ACHN (cell line): Measurements from ENCODE around the gene ANXA8.
"Not testable (repeated sequence)": the region's sequence is repeated elsewhere in the genome, so short reads cannot be mapped to it uniquely, and the experiment has no call there.

ENCODE experiments used
- DNase-seq: peaks from one replicate; pipeline ENCODE4 v3.0.0-alpha.2; 2015
- in situ Hi-C: cut with HindIII; loops from 2 replicates; pipeline ENCODE4 v1.10.0; 2017; ENCODE audit warnings: low sequenced_read_pairs, low pct_ligation_motif_present, low pct_unique_long_range_greater_than_20kb

The ANXA8 gene

GRCh38 chr10:47467957-47468356 lies 16.0 kb downstream of the ANXA8 start:
- DNase-seq, in situ Hi-C loops: not testable (repeated sequence)

DNA sequence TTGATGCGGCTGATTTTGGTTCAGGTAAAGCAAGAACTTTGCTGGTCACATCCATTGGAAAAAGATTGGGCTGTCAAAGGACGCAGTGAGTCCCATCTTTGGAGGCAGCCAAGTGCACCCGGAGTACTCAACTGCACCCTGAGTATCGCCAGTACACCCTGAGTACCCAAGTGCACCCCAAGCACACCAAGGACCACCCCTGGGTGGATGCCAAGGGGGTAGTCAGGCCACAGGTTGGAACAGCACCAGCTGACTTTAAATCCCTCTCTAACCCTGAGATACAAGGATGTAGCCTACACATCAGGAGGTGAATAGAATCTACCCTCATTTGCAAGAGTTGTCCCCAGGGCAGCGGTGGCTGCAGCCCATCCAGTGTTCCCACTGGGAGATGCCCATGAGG lies 16.5 kb downstream of the ANXA8 start:
- DNase-seq, in situ Hi-C loops: not testable (repeated sequence)

GRCh38 chr10:47465216-47465917 lies 18.5 kb downstream of the ANXA8 start:
- in situ Hi-C loops, DNase-seq: not testable (repeated sequence)

DNA sequence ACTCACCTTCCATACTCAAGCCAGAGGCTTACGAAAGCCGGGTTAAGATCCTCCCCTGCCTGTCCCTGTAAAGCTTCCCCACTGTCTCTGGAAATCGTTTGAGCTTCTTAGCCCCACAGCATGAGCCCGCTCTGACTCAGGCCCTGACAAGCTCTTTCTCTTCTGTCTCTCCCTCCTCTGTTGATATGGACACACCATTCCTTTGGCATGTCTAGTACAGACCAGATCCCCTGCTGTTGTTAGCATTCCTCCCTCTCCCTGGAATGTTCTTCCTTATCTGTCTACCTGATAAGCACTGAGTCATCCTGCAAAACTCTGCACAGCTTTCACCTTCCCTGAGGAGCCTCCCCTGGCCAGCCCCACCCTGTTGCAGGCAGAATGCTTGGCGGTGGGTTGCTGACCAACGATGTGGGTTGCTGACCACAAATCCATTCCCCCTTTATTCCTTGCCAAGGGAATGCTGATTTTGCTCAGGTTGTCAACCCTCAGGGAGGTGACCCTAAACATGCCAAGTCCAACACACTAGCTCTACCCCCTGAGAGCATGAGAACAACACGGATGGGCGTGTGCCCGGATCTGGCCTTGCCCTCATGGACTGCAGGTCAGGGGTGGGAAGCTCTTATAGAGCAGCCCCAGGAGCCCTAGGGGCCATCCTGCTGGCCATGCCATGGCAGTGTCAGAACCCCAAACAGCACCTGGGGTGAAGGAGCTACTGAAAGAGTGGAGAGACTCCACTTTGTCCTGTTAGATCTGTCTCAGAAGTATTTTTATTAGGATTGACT lies 21.1 kb downstream of the ANXA8 start:
- DNase-seq, in situ Hi-C loops: not testable (repeated sequence)

GRCh38 chr10:47461261-47461687 lies 22.6 kb downstream of the ANXA8 start:
- DNase-seq: peak; percentile 74
- in situ Hi-C loops: not testable (repeated sequence)

DNA sequence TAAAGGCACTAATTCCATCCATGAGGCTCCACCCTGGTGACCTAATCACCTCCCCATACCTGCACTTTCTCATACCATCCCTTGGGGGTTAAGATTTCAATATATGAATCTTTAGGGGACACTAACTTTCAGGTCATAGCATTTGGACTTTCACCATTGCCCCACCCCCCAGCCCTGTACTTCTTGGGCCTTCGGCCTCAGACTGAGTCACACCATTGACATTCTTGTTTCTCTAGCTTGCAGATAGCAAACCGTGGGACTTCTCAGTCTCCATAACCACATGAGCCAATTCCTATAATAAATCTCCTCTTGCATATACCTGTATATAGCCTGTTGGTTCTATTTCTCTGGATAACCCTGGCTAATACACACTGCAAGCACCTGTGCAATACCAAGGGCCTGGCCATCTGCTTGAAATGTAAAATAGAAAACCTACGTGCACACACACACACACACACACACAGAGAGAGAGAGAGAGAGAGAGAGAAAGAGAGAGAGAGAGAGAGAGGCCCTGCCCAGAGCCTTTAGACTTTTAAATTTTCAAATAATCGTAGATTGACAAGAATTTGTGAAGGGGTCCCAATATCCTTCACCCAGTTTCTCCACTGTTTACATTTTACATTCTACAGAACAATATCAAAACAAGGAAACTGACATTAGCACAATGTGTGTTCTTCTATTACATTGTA lies 25.3 kb downstream of the ANXA8 start:
- in situ Hi-C loops: no loop called here
- peak; percentile 54 for DNase-seq

DNA sequence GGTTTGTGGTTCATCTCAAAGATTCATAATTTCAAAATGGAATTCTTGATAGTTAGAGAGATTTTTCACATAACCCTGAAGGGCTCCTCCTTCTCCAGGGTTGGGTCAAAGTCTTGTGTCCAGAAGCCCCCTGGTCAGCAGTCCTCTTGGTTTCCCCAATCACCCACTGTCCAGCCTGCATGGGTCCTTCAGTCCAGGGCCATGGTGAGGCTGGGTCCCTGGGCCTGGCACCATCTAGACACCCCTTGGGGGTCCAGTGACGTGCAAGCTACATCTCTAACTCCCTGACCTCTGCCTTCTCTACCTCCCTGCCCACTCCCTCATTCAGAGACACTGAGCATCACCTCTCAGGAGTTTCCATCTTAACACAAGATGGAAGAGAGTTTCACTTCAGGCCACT lies 26.1 kb downstream of the ANXA8 start:
- DNase-seq: no peak
- in situ Hi-C loops: no loop called here

DNA sequence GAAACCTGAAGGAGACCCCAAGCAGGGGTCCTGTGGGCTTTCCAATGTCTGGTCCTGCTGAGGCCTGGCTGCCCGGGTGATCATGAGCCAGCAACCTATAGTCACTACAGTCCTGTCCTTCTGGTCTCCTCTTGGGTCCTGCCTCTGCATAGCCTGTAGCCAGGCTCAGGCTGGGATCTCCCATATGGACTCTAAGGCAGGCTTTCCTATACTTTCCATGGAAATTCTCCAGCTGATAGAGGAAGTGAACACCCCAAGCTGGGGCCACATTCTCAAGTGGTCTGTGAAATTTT lies 26.4 kb downstream of the ANXA8 start:
- no peak for DNase-seq
- in situ Hi-C loops: no loop called here

GRCh38 chr10:47456794-47457527 lies 27.0 kb downstream of the ANXA8 start:
- in situ Hi-C loops: no loop called here
- no peak for DNase-seq

- in situ Hi-C loops: no loop called here
- DNase-seq: no peak
Measured at GRCh38 chr10:47456079-47456785, 27.7 kb downstream of the ANXA8 start.

DNA sequence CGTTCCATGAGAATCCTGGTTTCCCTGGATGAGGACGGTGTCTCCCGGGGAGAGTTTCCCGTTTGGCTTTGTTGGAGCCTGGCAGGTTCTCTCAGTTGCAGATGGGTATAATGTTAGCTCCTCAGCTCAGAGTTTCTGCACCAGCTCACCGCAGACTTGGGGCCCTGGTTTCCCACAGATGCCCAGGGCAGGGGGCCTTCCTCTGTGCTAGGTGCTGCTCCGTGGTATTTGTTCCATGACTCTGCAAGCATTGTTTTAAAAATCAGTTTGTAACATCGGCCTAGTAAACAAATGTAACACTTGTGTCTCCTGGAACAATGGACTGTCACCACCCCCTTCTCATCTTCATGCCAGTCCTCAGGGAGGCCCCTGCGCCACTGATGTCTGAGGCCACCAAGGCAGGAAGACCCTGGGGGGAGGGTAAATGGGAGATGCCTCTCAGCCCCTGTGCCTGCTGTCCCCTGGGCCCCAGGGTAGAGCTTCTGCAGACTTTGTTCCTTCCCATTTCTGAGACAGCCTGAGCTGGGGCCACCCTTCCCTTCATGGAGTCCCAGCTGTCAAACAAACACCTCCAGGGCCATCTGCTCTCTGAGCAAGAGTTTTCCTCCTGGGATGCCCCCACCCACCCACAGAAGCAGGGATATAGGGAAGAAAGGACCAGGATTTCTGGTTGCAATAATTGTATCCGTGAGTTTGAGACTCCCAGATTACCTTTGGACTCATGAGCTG lies 28.4 kb downstream of the ANXA8 start:
- in situ Hi-C loops, DNase-seq: not testable (repeated sequence)

- in situ Hi-C loops: no loop called here
- no peak for DNase-seq
Measured at GRCh38 chr10:47454780-47455058, 29.2 kb downstream of the ANXA8 start.

DNA sequence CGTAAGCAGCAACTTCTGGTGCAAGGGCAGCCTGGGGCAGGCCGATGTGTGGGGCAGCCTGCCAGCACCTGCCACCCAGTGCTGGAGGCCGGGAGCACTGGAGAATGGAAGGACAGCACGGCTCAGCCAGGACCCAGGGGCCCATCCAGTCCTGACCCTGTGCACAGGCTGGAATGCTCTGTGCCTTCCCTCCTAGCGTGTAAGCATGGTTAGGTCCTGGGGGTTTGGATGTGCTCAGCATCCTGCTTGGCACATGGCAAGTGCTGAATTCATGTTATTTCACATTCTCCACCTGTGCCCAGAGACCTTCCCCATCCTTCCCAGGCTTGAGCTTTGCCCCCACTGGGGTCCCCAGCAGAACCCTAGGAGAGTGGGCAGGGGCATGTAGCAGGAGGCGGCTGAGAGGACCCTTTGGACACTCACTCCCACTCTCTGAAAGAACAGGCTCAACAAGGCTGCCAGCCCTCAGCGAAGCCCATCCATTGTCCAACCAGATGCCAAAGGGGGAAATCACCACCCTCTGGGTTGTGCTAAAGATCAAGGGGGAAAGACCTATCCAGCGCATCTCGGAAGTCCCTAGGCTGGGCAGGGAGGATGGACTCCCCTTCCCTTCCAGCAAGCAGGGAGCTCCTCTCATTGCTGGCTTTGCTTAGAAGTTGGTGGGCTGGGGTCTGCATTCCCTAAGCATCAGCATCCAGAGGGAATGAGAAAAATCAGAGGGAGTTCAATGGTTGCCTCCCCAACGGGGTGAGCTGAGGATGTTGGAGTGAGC lies 29.7 kb downstream of the ANXA8 start:
- DNase-seq: no peak
- in situ Hi-C loops: no loop called here

DNA sequence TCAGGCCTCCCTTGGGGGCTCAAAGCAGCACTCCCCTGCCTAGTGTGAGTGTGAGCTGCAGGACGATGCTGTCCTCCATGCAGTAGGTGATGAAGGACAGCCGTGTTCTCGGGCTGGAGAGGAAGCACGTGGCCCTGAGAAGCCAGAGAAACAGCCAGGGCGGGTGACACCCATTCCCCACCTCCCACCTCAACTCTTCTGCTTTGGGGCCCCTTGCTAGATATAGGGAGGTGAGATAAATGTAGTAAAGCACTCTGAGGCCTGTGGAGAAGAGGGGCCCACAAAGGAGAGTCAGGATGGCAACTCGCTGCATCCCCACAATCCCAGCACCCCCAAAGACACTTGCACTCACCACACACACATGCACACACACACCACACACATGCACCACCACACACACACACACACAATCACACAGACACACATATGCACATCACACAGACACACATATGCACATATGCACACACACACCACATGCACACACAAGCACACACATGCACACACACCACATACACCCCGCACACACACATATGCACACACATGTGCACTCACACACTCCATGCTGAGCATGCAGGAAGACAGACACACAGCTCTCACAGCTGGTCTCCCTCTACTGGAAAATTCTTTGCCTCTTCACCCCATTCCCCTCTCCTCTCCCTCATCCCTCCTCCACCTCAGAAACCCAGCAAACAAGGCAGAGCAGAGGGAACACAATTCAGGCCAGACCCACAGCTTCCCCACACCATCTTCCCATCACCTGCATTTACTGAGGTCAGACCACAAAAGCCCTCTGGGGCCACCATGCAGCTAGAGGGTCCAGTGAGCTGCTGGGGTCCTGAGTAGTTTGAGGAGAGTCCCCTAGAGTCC lies 30.5 kb downstream of the ANXA8 start:
- in situ Hi-C loops: no loop called here
- no peak for DNase-seq

- no peak for DNase-seq
- in situ Hi-C loops: no loop called here
Measured at GRCh38 chr10:47452495-47453140, 31.3 kb downstream of the ANXA8 start.

DNA sequence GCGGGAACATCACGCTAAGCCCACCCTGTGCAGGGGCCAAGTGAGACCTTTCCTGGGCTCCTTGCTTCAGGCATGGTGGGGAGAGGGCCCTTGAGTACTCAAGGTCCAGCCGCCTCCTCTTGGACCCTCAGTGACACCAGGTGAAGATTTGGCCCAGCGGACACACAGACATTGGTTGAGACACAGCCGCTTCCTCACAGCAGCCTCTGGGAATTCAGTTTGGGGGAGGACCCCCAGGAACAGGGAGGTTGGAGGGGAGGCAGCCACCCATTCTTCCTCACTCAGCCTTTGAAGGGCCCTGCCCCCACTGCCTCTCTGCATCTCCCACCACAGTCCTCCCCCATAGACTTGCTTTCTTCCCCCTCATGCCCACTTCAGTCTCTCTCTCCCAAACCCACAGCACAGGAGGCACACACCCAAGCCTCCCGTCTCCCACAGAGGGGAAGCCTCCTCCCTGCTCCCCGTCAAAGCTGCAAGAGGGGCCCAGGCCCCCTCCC lies 31.9 kb downstream of the ANXA8 start:
- in situ Hi-C loops: no loop called here

More for the DNA sequence above, 31.9 kb downstream of the ANXA8 start:
- DNase-seq: no peak
